HEK293 (cell line): ENCODE measurements around the gene LY9.

Experiments used
- CTCF ChIA-PET: fragments of 350-600 bp; formaldehyde crosslinking; extraction: SDS; loops from one replicate; lab custom pipeline; 2021; ENCODE audit warnings: antibody characterized with exemption; lab: Yijun Ruan, JAX
- POLR2A ChIA-PET: fragments of 300-600 bp; formaldehyde crosslinking; extraction: SDS; loops from one replicate; lab custom pipeline; 2020; ENCODE audit warnings: antibody characterized with exemption, inconsistent platforms; lab: Yijun Ruan, JAX
- H3K27ac ChIP-seq: fragments of 200-500 bp; sonication (Bioruptor generic); 2 replicates; pipeline ENCODE4 v1.5.1; 2014; ENCODE audit warnings: low read depth, low read length, control low read depth, inconsistent platforms; ENCODE audit errors: extremely low read depth
- H3K36me3 ChIP-seq, 2 experiments: fragments of 200-500 bp in 1 of 2; sonication (Bioruptor generic) in 1 of 2; 1 replicate in 1 of 2; 2 replicates in 1 of 2; pipeline ENCODE4 v1.5.1; 2014 to 2017; ENCODE audit warnings: inconsistent platforms in 2 of 2, low read length in 2 of 2; ENCODE audit not compliant: control insufficient read depth in 2 of 2, insufficient read depth in 1 of 2
- H3K4me1 ChIP-seq: fragments of 200-500 bp; sonication (Bioruptor generic); 2 replicates; pipeline ENCODE4 v1.5.1; 2014; ENCODE audit warnings: mild to moderate bottlenecking, low read length, inconsistent platforms; ENCODE audit not compliant: control insufficient read depth, insufficient read depth
- H3K4me3 ChIP-seq: 2 replicates; pipeline ENCODE4 v1.5.1; 2011; ENCODE audit warnings: low read depth, mild to moderate bottlenecking, control low read depth, low read length, moderate library complexity
- H3K9me3 ChIP-seq: fragments of 200-500 bp; sonication (Bioruptor generic); 2 replicates; pipeline ENCODE4 v1.5.1; 2014; ENCODE audit warnings: low read depth, low read length, inconsistent platforms; ENCODE audit not compliant: control insufficient read depth, insufficient read depth
- EGR2 ChIP-seq: fragments of 450-650 bp; formaldehyde crosslinking; IDR thresholded peaks from 2 replicates; pipeline ENCODE4 v1.5.1; 2016; ENCODE audit warnings: low read depth, missing biosample characterization, missing genetic modification characterization
- ELK4 ChIP-seq: IDR thresholded peaks from 2 replicates; pipeline ENCODE4 v1.6.1; 2011; ENCODE audit warnings: mild to moderate bottlenecking, low read depth, low read length, borderline replicate concordance
- GLI2 ChIP-seq: fragments of 450-650 bp; formaldehyde crosslinking; IDR thresholded peaks from 2 replicates; pipeline ENCODE4; 2017; ENCODE audit warnings: missing biosample characterization, missing genetic modification characterization, low read depth, borderline replicate concordance
- GLIS2 ChIP-seq: fragments of 450-650 bp; formaldehyde crosslinking; IDR thresholded peaks from 2 replicates; pipeline ENCODE4 v1.5.1; 2016; ENCODE audit warnings: missing biosample characterization, missing genetic modification characterization
- OSR2 ChIP-seq: fragments of 450-650 bp; formaldehyde crosslinking; IDR thresholded peaks from 2 replicates; pipeline ENCODE4 v1.5.1; 2016; ENCODE audit warnings: missing biosample characterization, missing genetic modification characterization
- PRDM4 ChIP-seq: fragments of 450-650 bp; formaldehyde crosslinking; IDR thresholded peaks from 2 replicates; pipeline ENCODE4 v1.5.1; 2017; ENCODE audit warnings: missing biosample characterization, missing genetic modification characterization
- SP3 ChIP-seq: fragments of 450-650 bp; formaldehyde crosslinking; IDR thresholded peaks from 2 replicates; pipeline ENCODE4 v1.5.1; 2016; ENCODE audit warnings: missing biosample characterization, missing genetic modification characterization
- ZIC2 ChIP-seq: fragments of 450-650 bp; formaldehyde crosslinking; IDR thresholded peaks from 2 replicates; pipeline ENCODE4 v1.5.1; 2016; ENCODE audit warnings: missing biosample characterization, missing genetic modification characterization
- ZNF16 ChIP-seq: fragments of 450-650 bp; formaldehyde crosslinking; IDR thresholded peaks from 2 replicates; pipeline ENCODE4 v1.5.1; 2016; ENCODE audit warnings: low read depth, missing biosample characterization, missing genetic modification characterization
- ZNF174 ChIP-seq: fragments of 450-650 bp; formaldehyde crosslinking; IDR thresholded peaks from 2 replicates; pipeline ENCODE4 v1.5.0; 2017; ENCODE audit warnings: missing biosample characterization, mild to moderate bottlenecking, missing genetic modification characterization
- ZNF311 ChIP-seq: fragments of 450-650 bp; formaldehyde crosslinking; IDR thresholded peaks from 2 replicates; pipeline ENCODE4 v1.5.1; 2017; ENCODE audit warnings: missing biosample characterization, missing genetic modification characterization, borderline replicate concordance
- ZNF341 ChIP-seq: fragments of 450-650 bp; formaldehyde crosslinking; IDR thresholded peaks from 2 replicates; pipeline ENCODE4; 2016; ENCODE audit warnings: low read depth, missing biosample characterization, missing genetic modification characterization
- ZNF350 ChIP-seq: fragments of 450-650 bp; formaldehyde crosslinking; IDR thresholded peaks from 2 replicates; pipeline ENCODE4 v1.5.0; 2017; ENCODE audit warnings: missing biosample characterization, mild to moderate bottlenecking, missing genetic modification characterization
- ZNF416 ChIP-seq: fragments of 450-650 bp; formaldehyde crosslinking; IDR thresholded peaks from 2 replicates; pipeline ENCODE4 v1.5.1; 2016; ENCODE audit warnings: missing biosample characterization, missing genetic modification characterization
- ZNF426 ChIP-seq: fragments of 450-650 bp; formaldehyde crosslinking; IDR thresholded peaks from 2 replicates; pipeline ENCODE4 v1.5.1; 2017; ENCODE audit warnings: missing biosample characterization, missing genetic modification characterization, mild to moderate bottlenecking, inconsistent platforms, moderate library complexity
- ZNF530 ChIP-seq: fragments of 450-650 bp; formaldehyde crosslinking; IDR thresholded peaks from 2 replicates; pipeline ENCODE4 v1.5.1; 2016; ENCODE audit warnings: low read depth, missing biosample characterization, missing genetic modification characterization
- ZNF580 ChIP-seq: fragments of 450-650 bp; formaldehyde crosslinking; IDR thresholded peaks from 2 replicates; pipeline ENCODE4 v1.5.1; 2016; ENCODE audit warnings: missing biosample characterization, missing genetic modification characterization
- ZNF600 ChIP-seq: fragments of 450-650 bp; formaldehyde crosslinking; IDR thresholded peaks from 2 replicates; pipeline ENCODE4 v1.5.1; 2016; ENCODE audit warnings: missing biosample characterization, missing genetic modification characterization
- ZNF610 ChIP-seq: fragments of 450-650 bp; formaldehyde crosslinking; IDR thresholded peaks from 2 replicates; pipeline ENCODE4 v1.5.1; 2016; ENCODE audit warnings: missing biosample characterization, missing genetic modification characterization, borderline replicate concordance
- ZNF639 ChIP-seq: fragments of 450-650 bp; formaldehyde crosslinking; IDR thresholded peaks from 2 replicates; pipeline ENCODE4 v1.5.1; 2016; ENCODE audit warnings: missing biosample characterization, missing genetic modification characterization
- ZNF670 ChIP-seq: fragments of 450-650 bp; formaldehyde crosslinking; IDR thresholded peaks from 2 replicates; pipeline ENCODE4 v1.5.1; 2016; ENCODE audit warnings: missing biosample characterization, missing genetic modification characterization, low read depth
- ZNF791 ChIP-seq: fragments of 450-650 bp; formaldehyde crosslinking; IDR thresholded peaks from 2 replicates; pipeline ENCODE4 v1.5.1; 2016; ENCODE audit warnings: missing biosample characterization, missing genetic modification characterization
- ZNF792 ChIP-seq: fragments of 450-650 bp; formaldehyde crosslinking; IDR thresholded peaks from 2 replicates; pipeline ENCODE4 v1.5.1; 2016; ENCODE audit warnings: missing biosample characterization, missing genetic modification characterization
- ZNF837 ChIP-seq: fragments of 450-650 bp; formaldehyde crosslinking; IDR thresholded peaks from 2 replicates; pipeline ENCODE4 v1.5.1; 2016; ENCODE audit warnings: missing biosample characterization, missing genetic modification characterization
- ZSCAN4 ChIP-seq: fragments of 450-650 bp; formaldehyde crosslinking; IDR thresholded peaks from 2 replicates; pipeline ENCODE4 v1.5.1; 2017; ENCODE audit warnings: missing biosample characterization, missing genetic modification characterization

Gene LY9

GRCh38 chr1:160814316-160814715, 18.3 kb downstream of the LY9 start (continued):
- TF ChIP-seq ELK4 (no peak), OSR2 (tag by site-specific recombination) (no peak), ZNF580 (no peak), ZNF670 (no peak), PRDM4 (no peak), ZNF530 (no peak), ZSCAN4 (tag by site-specific recombination) (no peak), ZNF837 (tag by site-specific recombination) (no peak), ZNF639 (tag by site-specific recombination) (no peak)

GRCh38 chr1:160814856-160815255, 18.9 kb downstream of the LY9 start:
- POLR2A ChIA-PET = no interaction called here
- TF ChIP-seq ZNF426 (tag by site-specific recombination) (no peak), ZNF174 (no peak), ZIC2 (tag by site-specific recombination) (no peak), ZNF791 (tag by site-specific recombination) (no peak), SP3 (tag by site-specific recombination) (no peak), ZNF350 (tag by site-specific recombination) (no peak), ZNF311 (tag by site-specific recombination) (no peak), EGR2 (tag by site-specific recombination) (no peak), ZNF16 (tag by site-specific recombination) (no peak), ZNF416 (no peak), ZNF341 (no peak), PRDM4 (no peak), ZNF792 (tag by site-specific recombination) (no peak), GLI2 (tag by site-specific recombination) (no peak), ZNF600 (tag by site-specific recombination) (no peak), ZNF610 (tag by site-specific recombination) (no peak), GLIS2 (tag by site-specific recombination) (no peak)
- Histone ChIP-seq H3K36me3 (no peaks in the 10 kb centered on the region), H3K27ac (no peak overlapping the region), H3K4me1 (no peaks in the 10 kb centered on the region), H3K4me3 (no peak overlapping the region), H3K9me3 (no peaks in the 10 kb centered on the region)
- CTCF ChIA-PET = interaction anchor here (1.5 kb wide), 1 partner anchor 139 kb away, joined by 3 read pairs; no protein-coding TSS in a partner anchor
